GM12878 (cell line): ENCODE measurements around the gene GRIK1. TPM values are rescaled to one million over a fixed set of nuclear protein-coding genes. Genes with fewer than 3 reads are reported as not detected.

Experiments
- ATAC-seq: fragments of 200-7000 bp; cut with Tn5 transposase; 3 replicates; pipeline ENCODE4 v1.9.1; 2020; ENCODE audit warnings: mild to moderate bottlenecking, moderate library complexity
- BruUV-seq: library from RNA; stranded (reverse); fragments of 400-500 nt; replicated peaks from 2 replicates; lab custom pipeline; 2021; lab: Mats Ljungman, UMichigan
- CTCF ChIA-PET: fragments of 300-600 bp; sonication (Branson Sonifier 250); formaldehyde crosslinking; extraction: SDS; loops from one replicate; lab custom pipeline; 2021; ENCODE audit warnings: inconsistent platforms; lab: Yijun Ruan, JAX
- POLR2A ChIA-PET: fragments of 350-600 bp; formaldehyde crosslinking; extraction: SDS; loops from one replicate; lab custom pipeline; 2021; ENCODE audit warnings: inconsistent platforms; lab: Charles Lee
- RAD21 ChIA-PET: fragments of 300-600 bp; sonication (Branson Sonifier 250); formaldehyde crosslinking; loops from one replicate; lab custom pipeline; 2023; ENCODE audit warnings: antibody characterized with exemption; ENCODE audit not compliant: unreplicated experiment; lab: Charles Lee
- SMC1A ChIA-PET: fragments of 300-600 bp; sonication (Branson Sonifier 250); formaldehyde crosslinking; loops from one replicate; lab custom pipeline; 2023; ENCODE audit not compliant: unreplicated experiment, uncharacterized antibody; lab: Charles Lee
- DNase-seq: peaks from one replicate; pipeline ENCODE4 v3.0.0-alpha.2; 2011; ENCODE audit warnings: low read depth, low spot score
- FAIRE-seq: peaks from 3 replicates; lab custom pipeline; 2011; peaks lifted over from hg19 to GRCh38; lab: Jason Lieb, UNC
- H2AFZ ChIP-seq: 2 replicates; pipeline ENCODE4 v1.6.0; 2011; ENCODE audit warnings: low read depth, low read length, control low read depth; ENCODE audit not compliant: control insufficient read depth
- H3K27ac ChIP-seq: 2 replicates; pipeline ENCODE4 v1.5.1; 2011; ENCODE audit warnings: control low read depth; ENCODE audit not compliant: control insufficient read depth, insufficient read depth
- H3K27me3 ChIP-seq, 2 experiments: replicated peaks in 1 of 2; 2 replicates each; pipeline versions ENCODE4 v1.6.0 to v1.6.1; 2011; ENCODE audit warnings: low read length in 1 of 2; ENCODE audit not compliant: control insufficient read depth in 2 of 2, insufficient read depth in 2 of 2
- H3K36me3 ChIP-seq, 2 experiments: 2 replicates each; pipeline ENCODE4 v1.5.1; 2011; ENCODE audit warnings: low read length in 1 of 2; ENCODE audit not compliant: control insufficient read depth in 2 of 2, insufficient read depth in 2 of 2
- H3K4me1 ChIP-seq: 2 replicates; pipeline ENCODE4 v1.6.1; 2011; ENCODE audit warnings: mild to moderate bottlenecking, low read length, moderate library complexity, mixed read lengths; ENCODE audit not compliant: control insufficient read depth, insufficient read depth
- H3K4me2 ChIP-seq: 2 replicates; pipeline ENCODE4 v1.6.0; 2011; ENCODE audit warnings: control low read depth; ENCODE audit not compliant: control insufficient read depth, insufficient read depth
- H3K4me3 ChIP-seq: fragments of 200-600 bp; sonication (generic); 2 replicates; pipeline ENCODE4 v1.5.1; 2016
- H3K79me2 ChIP-seq: 2 replicates; pipeline ENCODE4 v1.6.0; 2011; ENCODE audit warnings: low read length; ENCODE audit not compliant: control insufficient read depth, insufficient read depth
- H3K9ac ChIP-seq: 2 replicates; pipeline ENCODE4 v1.8.0; 2011; ENCODE audit warnings: low read length, control low read depth, mixed read lengths; ENCODE audit not compliant: control insufficient read depth, insufficient read depth
- H3K9me3 ChIP-seq: replicated peaks from 3 replicates; pipeline ENCODE4 v1.5.1; 2011; ENCODE audit warnings: mild to moderate bottlenecking, low read length; ENCODE audit not compliant: control insufficient read depth, insufficient read depth
- H4K20me1 ChIP-seq: 2 replicates; pipeline ENCODE4 v1.6.0; 2011; ENCODE audit not compliant: control insufficient read depth, insufficient read depth
- BCL11A ChIP-seq: IDR thresholded peaks from 2 replicates; pipeline ENCODE4 v1.6.1; 2011; ENCODE audit warnings: low read depth, low read length
- CBX3 ChIP-seq: fragments of 200-600 bp; sonication (generic); IDR thresholded peaks from 2 replicates; pipeline ENCODE4 v1.6.1; 2016; ENCODE audit warnings: low read depth, borderline replicate concordance
- CHD2 ChIP-seq: IDR thresholded peaks from 2 replicates; pipeline ENCODE4 v1.6.1; 2011; ENCODE audit warnings: low read depth, low read length, improper control_type of control experiment, borderline replicate concordance
- E2F8 ChIP-seq: fragments of 450-650 bp; IDR thresholded peaks from 2 replicates; pipeline ENCODE4 v1.6.1; 2018; ENCODE audit warnings: mild to moderate bottlenecking, low read depth, moderate library complexity; ENCODE audit not compliant: partially characterized antibody
- E4F1 ChIP-seq: fragments of 450-650 bp; IDR thresholded peaks from 2 replicates; pipeline ENCODE4 v1.6.1; 2018; ENCODE audit warnings: borderline replicate concordance, mild to moderate bottlenecking; ENCODE audit not compliant: partially characterized antibody
- SP1 ChIP-seq: IDR thresholded peaks from one replicate; pipeline ENCODE4 v1.6.1; 2011; ENCODE audit warnings: low read depth, low read length
- SREBF2 ChIP-seq: IDR thresholded peaks from 2 replicates; pipeline ENCODE4 v1.6.1; 2012; ENCODE audit warnings: mild to moderate bottlenecking, low read length
- TCF7 ChIP-seq: IDR thresholded peaks from 2 replicates; pipeline ENCODE4 v1.6.1; 2014; ENCODE audit warnings: antibody characterized with exemption, borderline replicate concordance
- YBX1 ChIP-seq: fragments of 450-650 bp; IDR thresholded peaks from 2 replicates; pipeline ENCODE4 v1.6.1; 2016; ENCODE audit warnings: antibody characterized with exemption
- YY1 ChIP-seq: IDR thresholded peaks from 2 replicates; pipeline ENCODE4 v1.6.1; 2011; ENCODE audit warnings: low read depth, mild to moderate bottlenecking, low read length
- ZNF217 ChIP-seq: fragments of 450-650 bp; IDR thresholded peaks from 2 replicates; pipeline ENCODE4 v1.6.1; 2017; ENCODE audit warnings: antibody characterized with exemption, mild to moderate bottlenecking
- WGBS: methylation state at CpG from one replicate; pipeline ENCODE4 v1.1.6; 2016; ENCODE audit warnings: low lambda C conversion rate; ENCODE audit not compliant: insufficient replicate concordance, insufficient coverage; ENCODE audit errors: missing lambda C conversion rate; 5-methylcytosine and 5-hydroxymethylcytosine counted together
- in situ Hi-C: fragments of 300-500 bp; cut with MboI; formaldehyde crosslinking; loops from 9 replicates; pipeline ENCODE4 v1.14.3; 2018; ENCODE audit warnings: mixed read lengths
- intact Hi-C: fragments of 100-400 bp; cut with micrococcal nuclease; formaldehyde crosslinking; loops from one replicate; pipeline ENCODE4 v1.14.2; 2022; ENCODE audit not compliant: unreplicated experiment
- polyA plus RNA-seq, 11 experiments: library from polyadenylated mRNA; depleted of rRNA in 4 of 11; unstranded in 6 of 11; stranded (reverse) in 5 of 11; fragments of >200 nt; fragmentation: Nextera tagmentation in 4 of 11; fragmentation: Illumina TruSeq in 1 of 11; extraction: Ambion mirVana in 4 of 11; extraction: Trizol in 1 of 11; gene quantifications; 1 replicate in 1 of 11; 2 replicates in 10 of 11; pipeline versions ENCODE4 v1.2.1 to v1.2.3, GENCODE V29; 2011 to 2016; ENCODE audit warnings: inconsistent platforms in 2 of 11, missing spikeins in 2 of 11, low read depth in 1 of 11
- total RNA-seq, 4 experiments: library from RNA; depleted of rRNA in 3 of 4; stranded (reverse); fragments of >200 nt in 3 of 4; fragmentation: Illumina TruSeq in 1 of 4; extraction: Trizol in 1 of 4; gene quantifications; 2 replicates each; pipeline versions ENCODE4 v1.2.1 to v1.2.3, GENCODE V29; 2013 to 2021
- TF ChIP-seq, protein P1 (sequence below): IDR thresholded peaks from 2 replicates; pipeline ENCODE4 v1.6.1; 2011; ENCODE audit warnings: low read depth, low read length, improper control_type of control experiment, borderline replicate concordance
- TF ChIP-seq, protein P2 (sequence below): fragments of 450-650 bp; IDR thresholded peaks from 2 replicates; pipeline ENCODE4 v1.6.1; 2014; ENCODE audit warnings: mild to moderate bottlenecking

Gene GRIK1
- total and polyA plus RNA-seq, 10 of the 15 experiments (the other 5 are each of a cell fraction or from before 2014, with no cell fraction given) = 0.05 to 0.13 (median 0.09) TPM; not detected in 7

DNA sequence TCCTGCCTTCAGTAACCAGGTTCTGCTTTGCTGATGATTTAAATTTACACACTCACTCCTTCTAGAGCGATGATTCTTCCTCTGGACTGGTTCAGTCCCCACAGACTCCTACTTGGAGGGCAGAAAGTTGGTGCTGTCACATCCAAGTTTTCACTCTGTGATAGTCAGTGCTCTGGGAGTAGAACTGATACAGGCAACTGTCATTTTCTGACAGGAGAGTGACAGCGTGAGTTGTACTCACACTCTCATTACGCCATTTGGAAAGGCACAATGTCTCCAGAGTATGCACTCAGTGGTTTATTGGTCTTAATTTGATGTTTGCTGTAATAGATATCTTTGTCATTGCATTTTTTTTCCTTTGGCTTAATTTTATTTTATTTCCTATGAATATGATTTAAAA, 96.0 kb downstream of the GRIK1 start:
- RAD21 ChIA-PET = no interaction called here
- BruUV-seq = no TSS peak
- ATAC-seq = no peak
- CTCF ChIA-PET = interaction anchor here (0.9 kb wide), 1 partner anchor 12 kb away, joined by 4 read pairs; no protein-coding TSS in a partner anchor
- H3K27me3 ChIP-seq = no peaks in the 10 kb centered on the region
- FAIRE-seq = no peak
- in situ Hi-C loops = no loop called here
- TF ChIP-seq TCF7 (no peak), YBX1 (no peak), CBX3 (no peak), BCL11A (no peak), ZNF217 (no peak), SREBF2 (no peak), SP1 (no peak), E2F8 (no peak), YY1 (no peak), E4F1 (no peak), CHD2 (no peak)
- TF ChIP-seq, protein P1, sequence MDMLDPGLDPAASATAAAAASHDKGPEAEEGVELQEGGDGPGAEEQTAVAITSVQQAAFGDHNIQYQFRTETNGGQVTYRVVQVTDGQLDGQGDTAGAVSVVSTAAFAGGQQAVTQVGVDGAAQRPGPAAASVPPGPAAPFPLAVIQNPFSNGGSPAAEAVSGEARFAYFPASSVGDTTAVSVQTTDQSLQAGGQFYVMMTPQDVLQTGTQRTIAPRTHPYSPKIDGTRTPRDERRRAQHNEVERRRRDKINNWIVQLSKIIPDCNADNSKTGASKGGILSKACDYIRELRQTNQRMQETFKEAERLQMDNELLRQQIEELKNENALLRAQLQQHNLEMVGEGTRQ = no peak
- TF ChIP-seq, protein P2, sequence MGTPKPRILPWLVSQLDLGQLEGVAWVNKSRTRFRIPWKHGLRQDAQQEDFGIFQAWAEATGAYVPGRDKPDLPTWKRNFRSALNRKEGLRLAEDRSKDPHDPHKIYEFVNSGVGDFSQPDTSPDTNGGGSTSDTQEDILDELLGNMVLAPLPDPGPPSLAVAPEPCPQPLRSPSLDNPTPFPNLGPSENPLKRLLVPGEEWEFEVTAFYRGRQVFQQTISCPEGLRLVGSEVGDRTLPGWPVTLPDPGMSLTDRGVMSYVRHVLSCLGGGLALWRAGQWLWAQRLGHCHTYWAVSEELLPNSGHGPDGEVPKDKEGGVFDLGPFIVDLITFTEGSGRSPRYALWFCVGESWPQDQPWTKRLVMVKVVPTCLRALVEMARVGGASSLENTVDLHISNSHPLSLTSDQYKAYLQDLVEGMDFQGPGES = no peak
- TF ChIP-seq, all 136 proteins: peak for 0
- ChIA-PET POLR2A (no interaction called here), SMC1A (interaction anchor here (0.7 kb wide), 1 partner anchor 29 kb away, joined by 3 read pairs; no protein-coding TSS in a partner anchor)
- Histone ChIP-seq H3K4me2 (no peak overlapping the region), H3K9me3 (no peaks in the 10 kb centered on the region), H3K79me2 (no peaks in the 10 kb centered on the region), H4K20me1 (no peaks in the 10 kb centered on the region), H3K4me3 (no peak overlapping the region), H3K4me1 (no peaks in the 10 kb centered on the region), H3K27ac (no peak overlapping the region), H2AFZ (no peak overlapping the region), H3K36me3 (no peaks in the 10 kb centered on the region), H3K9ac (no peak overlapping the region)
- intact Hi-C loops = no loop called here
- DNase-seq = no peak
- WGBS = 27% methylated on average over 3 of the region's 3 CpGs
